Vagina (tissue), 2 donors: Measurements from ENCODE around the gene GRIN2A. TPM values are rescaled to one million over a fixed set of nuclear protein-coding genes. Genes with fewer than 3 reads are reported as not detected.

Source experiments
- DNase-seq, 2 donors: peaks; one replicate each; pipeline ENCODE4 v3.0.0-alpha.2; 2017; ENCODE audit errors: extremely low spot score in 2 of 2
- H3K27ac ChIP-seq: fragments of 200-600 bp; sonication (generic); one replicate; pipeline ENCODE4 v1.5.1; 2019
- H3K27me3 ChIP-seq: fragments of 200-600 bp; sonication (generic); one replicate; pipeline ENCODE4 v1.5.1; 2019
- H3K36me3 ChIP-seq, 2 donors: fragments of 200-600 bp; sonication (generic); one replicate each; pipeline ENCODE4 v1.5.1; 2017 to 2019
- H3K4me1 ChIP-seq: fragments of 200-600 bp; sonication (generic); one replicate; pipeline ENCODE4 v1.5.1; 2019
- H3K4me3 ChIP-seq, 2 donors: fragments of 200-600 bp; sonication (generic); 1 replicate in 1 of 2; 2 replicates in 1 of 2; pipeline ENCODE4 v1.5.1; 2016 to 2019
- H3K9me3 ChIP-seq: fragments of 200-600 bp; sonication (generic); one replicate; pipeline ENCODE4 v1.5.1; 2019
- POLR2A ChIP-seq, 2 donors: fragments of 450-650 bp; IDR thresholded peaks; one replicate each; pipeline ENCODE4 v1.6.1; 2017; ENCODE audit warnings: antibody characterized with exemption in 2 of 2, mild to moderate bottlenecking in 2 of 2, moderate library complexity in 2 of 2
- POLR2AphosphoS5 ChIP-seq, 2 donors: sonication (generic); formaldehyde crosslinking; IDR thresholded peaks; one replicate each; pipeline ENCODE4 v1.9.0; 2017; ENCODE audit warnings: antibody characterized with exemption in 2 of 2, mild to moderate bottlenecking in 2 of 2, low read depth in 1 of 2; ENCODE audit not compliant: insufficient read depth in 1 of 2
- intact Hi-C: fragments of 100-400 bp; cut with DNase I; formaldehyde crosslinking; loops from one replicate; pipeline ENCODE4 v1.15.1; 2023
- total RNA-seq: library from RNA; depleted of rRNA; stranded (reverse); fragments of >200 nt; gene quantifications from one replicate; pipeline ENCODE4 v1.2.3, GENCODE V29; 2016
- TF ChIP-seq, protein P1 (sequence below), 3 experiments: fragments of 450-650 bp in 2 of 3; fragments of 200-600 bp in 1 of 3; sonication (generic) in 1 of 3; IDR thresholded peaks; one replicate each; pipeline ENCODE4 v1.5.1; 2017 to 2019; ENCODE audit warnings: antibody characterized with exemption in 3 of 3, mild to moderate bottlenecking in 2 of 3, moderate library complexity in 2 of 3

Gene GRIN2A
- total RNA-seq, 1 donor from 2014 or later, result 1.5 TPM

DNA sequence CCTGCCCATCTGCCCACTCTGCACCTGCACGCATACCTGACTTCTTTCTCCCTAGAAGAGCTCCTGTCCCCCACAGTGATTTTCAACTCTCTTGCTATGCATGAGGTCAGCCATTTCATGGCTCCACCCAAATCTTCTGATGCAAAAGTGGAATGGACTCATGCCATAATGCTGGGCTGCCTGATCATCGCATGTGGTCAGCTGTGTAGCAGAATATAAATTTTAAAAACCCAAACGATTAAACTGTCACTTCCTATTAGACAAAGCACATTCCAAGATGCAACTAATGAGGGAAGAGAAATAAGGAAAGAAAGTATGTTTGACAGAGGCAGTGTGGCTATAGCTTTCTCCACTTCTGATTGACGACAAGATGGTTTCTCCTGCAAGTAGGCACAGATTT is 26.1 kb downstream of the GRIN2A start:
- intact Hi-C loops, result no loop called here
- no peaks in the 10 kb centered on the region for H3K27me3 ChIP-seq

DNA sequence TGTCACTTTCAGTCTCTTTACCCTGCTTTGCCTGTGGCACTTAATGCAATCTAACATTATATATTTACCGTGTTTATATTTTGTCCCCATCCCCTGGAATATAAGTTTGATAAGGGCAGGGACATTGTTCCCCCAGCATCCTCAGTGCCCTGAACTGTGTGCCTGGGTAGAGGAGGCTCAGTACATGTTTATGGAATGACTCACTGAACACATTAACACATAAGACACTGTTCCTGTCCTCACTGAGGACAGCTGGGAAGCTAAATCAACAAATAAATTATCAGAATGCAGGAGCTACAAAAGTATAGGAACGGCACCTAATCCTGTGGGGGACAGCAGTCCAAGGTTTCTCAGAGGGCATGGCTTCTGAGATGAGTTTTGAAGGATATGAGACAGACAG is 27.8 kb downstream of the GRIN2A start:
- no peak for TF ChIP-seq POLR2A (IDR thresholded peaks at IDR 0.05)
- TF ChIP-seq POLR2AphosphoS5 (IDR thresholded peaks at IDR 0.05; ENCODE audit: insufficient read depth in 1 of 2, low read depth in 1 of 2), result no peak
- TF ChIP-seq, protein P1, sequence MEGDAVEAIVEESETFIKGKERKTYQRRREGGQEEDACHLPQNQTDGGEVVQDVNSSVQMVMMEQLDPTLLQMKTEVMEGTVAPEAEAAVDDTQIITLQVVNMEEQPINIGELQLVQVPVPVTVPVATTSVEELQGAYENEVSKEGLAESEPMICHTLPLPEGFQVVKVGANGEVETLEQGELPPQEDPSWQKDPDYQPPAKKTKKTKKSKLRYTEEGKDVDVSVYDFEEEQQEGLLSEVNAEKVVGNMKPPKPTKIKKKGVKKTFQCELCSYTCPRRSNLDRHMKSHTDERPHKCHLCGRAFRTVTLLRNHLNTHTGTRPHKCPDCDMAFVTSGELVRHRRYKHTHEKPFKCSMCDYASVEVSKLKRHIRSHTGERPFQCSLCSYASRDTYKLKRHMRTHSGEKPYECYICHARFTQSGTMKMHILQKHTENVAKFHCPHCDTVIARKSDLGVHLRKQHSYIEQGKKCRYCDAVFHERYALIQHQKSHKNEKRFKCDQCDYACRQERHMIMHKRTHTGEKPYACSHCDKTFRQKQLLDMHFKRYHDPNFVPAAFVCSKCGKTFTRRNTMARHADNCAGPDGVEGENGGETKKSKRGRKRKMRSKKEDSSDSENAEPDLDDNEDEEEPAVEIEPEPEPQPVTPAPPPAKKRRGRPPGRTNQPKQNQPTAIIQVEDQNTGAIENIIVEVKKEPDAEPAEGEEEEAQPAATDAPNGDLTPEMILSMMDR (IDR thresholded peaks at IDR 0.05), result no peak
- DNase-seq, result no peak
- intact Hi-C loops, result no loop called here

More for the DNA sequence above, 26.1 kb downstream of the GRIN2A start:
- DNase-seq, result no peak
- Histone ChIP-seq H3K9me3 (no peaks in the 10 kb centered on the region), H3K4me1 (no peaks in the 10 kb centered on the region), H3K36me3 (no peaks in the 10 kb centered on the region), H3K4me3 (no peak overlapping the region), H3K27ac (no peak overlapping the region)
- TF ChIP-seq POLR2A (IDR thresholded peaks at IDR 0.05) (no peak), POLR2AphosphoS5 (IDR thresholded peaks at IDR 0.05; ENCODE audit: insufficient read depth in 1 of 2, low read depth in 1 of 2) (no peak)
- TF ChIP-seq, protein P1 (IDR thresholded peaks at IDR 0.05), result no peak

DNA sequence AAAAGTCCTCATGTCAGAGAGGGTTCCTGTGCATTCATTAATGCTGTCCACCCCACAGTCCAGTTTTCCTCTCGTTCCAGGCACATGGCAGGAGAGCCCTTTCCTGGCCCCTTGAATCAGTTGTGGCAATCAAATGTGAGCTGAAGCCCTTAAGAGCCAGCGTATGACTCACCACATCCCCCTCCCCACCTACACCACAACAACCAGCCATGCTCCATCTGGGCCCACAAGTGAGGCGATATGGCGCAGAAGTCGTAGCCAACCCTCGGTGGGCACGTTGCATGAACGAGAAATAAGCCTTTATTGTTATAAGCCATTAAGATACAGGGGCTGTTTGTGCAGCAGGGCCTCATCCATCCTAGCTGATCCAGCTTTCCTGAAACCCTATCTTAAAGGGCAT is 28.2 kb downstream of the GRIN2A start:
- H3K27ac ChIP-seq, result no peak overlapping the region
- intact Hi-C loops, result no loop called here
- DNase-seq, result no peak

More for the DNA sequence above, 27.8 kb downstream of the GRIN2A start:
- Histone ChIP-seq H3K36me3 (no peaks in the 10 kb centered on the region), H3K27me3 (no peaks in the 10 kb centered on the region), H3K9me3 (no peaks in the 10 kb centered on the region), H3K27ac (no peak overlapping the region), H3K4me3 (no peak overlapping the region), H3K4me1 (no peaks in the 10 kb centered on the region)

DNA sequence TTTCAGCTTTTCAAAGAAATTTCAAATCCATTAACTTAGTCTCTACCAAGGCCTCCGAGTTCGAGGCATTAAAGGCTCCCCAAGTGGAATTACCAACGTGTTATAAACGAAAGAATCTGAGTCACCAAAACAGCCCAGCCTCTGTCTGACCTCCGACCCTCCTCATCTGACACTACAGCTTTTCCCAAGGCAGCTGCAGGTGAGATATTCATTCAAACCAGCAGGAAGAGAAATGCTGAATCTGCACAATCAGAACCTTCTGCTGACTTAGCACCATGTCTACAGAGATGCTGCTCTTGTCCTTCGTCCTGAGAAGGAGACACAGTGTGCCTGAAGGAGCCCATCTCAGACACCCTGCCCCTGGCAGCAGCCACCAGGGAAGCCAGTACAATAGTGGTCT is 30.5 kb downstream of the GRIN2A start:
- Histone ChIP-seq H3K9me3 (no peaks in the 10 kb centered on the region), H3K27me3 (no peaks in the 10 kb centered on the region), H3K4me1 (no peaks in the 10 kb centered on the region), H3K36me3 (no peaks in the 10 kb centered on the region), H3K27ac (no peak overlapping the region), H3K4me3 (no peak overlapping the region)
- intact Hi-C loops, result no loop called here
- DNase-seq, result no peak
- no peak for TF ChIP-seq POLR2A (IDR thresholded peaks at IDR 0.05)
- TF ChIP-seq POLR2AphosphoS5 (IDR thresholded peaks at IDR 0.05; ENCODE audit: insufficient read depth in 1 of 2, low read depth in 1 of 2), result no peak

More for the DNA sequence above, 28.2 kb downstream of the GRIN2A start:
- no peaks in the 10 kb centered on the region for H3K36me3 ChIP-seq
- no peak overlapping the region for H3K4me3 ChIP-seq
- H3K4me1 ChIP-seq, result no peaks in the 10 kb centered on the region
- no peaks in the 10 kb centered on the region for H3K27me3 ChIP-seq
- no peaks in the 10 kb centered on the region for H3K9me3 ChIP-seq
- TF ChIP-seq POLR2A (IDR thresholded peaks at IDR 0.05) (no peak), POLR2AphosphoS5 (IDR thresholded peaks at IDR 0.05; ENCODE audit: insufficient read depth in 1 of 2, low read depth in 1 of 2) (no peak)
- TF ChIP-seq, protein P1 (IDR thresholded peaks at IDR 0.05), result no peak

DNA sequence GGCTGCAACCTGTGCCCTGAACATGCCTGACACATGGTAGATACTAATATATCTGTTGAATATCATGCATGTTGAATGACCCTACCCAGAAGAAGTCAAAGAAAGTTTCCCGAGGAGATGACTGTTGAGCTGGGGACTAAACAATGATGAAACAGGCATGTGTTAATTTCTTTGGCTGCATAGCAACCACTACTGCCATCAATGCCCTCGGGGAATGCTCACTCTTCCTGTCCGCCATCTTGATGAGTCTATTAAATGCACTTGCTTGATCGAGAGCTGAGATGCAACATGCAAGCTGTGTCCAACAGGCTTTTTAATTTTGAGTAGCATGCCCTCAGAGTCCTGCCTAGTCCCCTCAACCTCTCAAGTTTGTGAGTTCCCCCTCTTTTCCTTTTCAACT is 31.3 kb downstream of the GRIN2A start:
- TF ChIP-seq POLR2AphosphoS5 (IDR thresholded peaks at IDR 0.05; ENCODE audit: insufficient read depth in 1 of 2, low read depth in 1 of 2) (no peak), POLR2A (IDR thresholded peaks at IDR 0.05) (no peak)
- TF ChIP-seq, protein P1 (IDR thresholded peaks at IDR 0.05), result no peak
- Histone ChIP-seq H3K27me3 (no peaks in the 10 kb centered on the region), H3K27ac (no peak overlapping the region)

More for the DNA sequence above, 31.3 kb downstream of the GRIN2A start:
- Histone ChIP-seq H3K36me3 (no peaks in the 10 kb centered on the region), H3K9me3 (no peaks in the 10 kb centered on the region), H3K4me1 (no peaks in the 10 kb centered on the region), H3K4me3 (no peak overlapping the region)
- intact Hi-C loops, result no loop called here
- DNase-seq, result no peak
